Activated effector memory CD4-positive, alpha-beta T cell treated with anti-CD3 and anti-CD28 coated beads, Interleukin-2, amount 50 U/mL, for 16 hours (primary cell): ENCODE measurements around the gene KRT6A.

Experiments used
- DNase-seq: peaks from one replicate; pipeline ENCODE4 v3.0.0-alpha.2; 2020

Gene KRT6A

DNA sequence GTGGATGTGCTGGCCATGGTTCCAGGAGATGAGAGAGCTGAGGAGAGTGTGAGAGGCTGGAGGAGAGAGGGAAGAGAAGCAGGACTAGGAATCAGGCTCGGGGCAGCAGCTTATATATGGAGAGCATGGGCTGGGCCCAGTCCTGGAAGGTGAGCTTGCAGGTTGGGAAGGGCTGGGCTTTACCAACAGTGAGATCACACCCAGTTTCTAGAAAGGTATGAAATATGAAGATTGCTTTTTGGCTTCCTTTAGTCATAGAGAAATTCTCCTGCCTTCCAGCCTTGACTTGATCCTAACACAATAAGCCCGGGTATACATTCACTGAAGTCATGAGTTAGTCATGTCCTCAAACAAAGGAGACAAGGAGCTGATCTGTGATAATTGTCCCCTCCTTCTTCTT, at the start of gene KRT6A:
TSS of gene KRT6A (minus strand) at position 86 of the 400 bp plus-strand sequence. CDS start at position 17, 69 bp downstream.
- no peak for DNase-seq

DNA sequence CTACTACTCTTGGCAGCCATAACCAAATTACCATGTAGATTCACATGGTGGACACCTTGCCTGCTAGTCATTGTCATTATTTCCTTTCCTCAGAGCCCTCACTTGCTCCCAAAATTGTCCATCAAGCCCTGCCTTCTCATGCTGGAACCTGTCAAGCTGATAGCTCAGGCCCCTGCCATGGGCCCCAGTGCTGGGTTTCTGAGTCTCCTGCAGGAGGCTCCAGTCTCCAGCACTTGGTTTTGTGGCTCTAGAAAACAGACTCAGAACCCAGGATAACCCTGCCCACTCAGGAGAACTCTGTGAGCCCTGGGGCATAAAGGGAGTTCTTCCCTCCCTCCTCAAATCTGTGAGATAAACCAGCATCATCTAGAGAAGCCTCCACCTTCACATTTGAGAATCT, 49.1 kb upstream of the KRT6A start:
- no peak for DNase-seq

DNA sequence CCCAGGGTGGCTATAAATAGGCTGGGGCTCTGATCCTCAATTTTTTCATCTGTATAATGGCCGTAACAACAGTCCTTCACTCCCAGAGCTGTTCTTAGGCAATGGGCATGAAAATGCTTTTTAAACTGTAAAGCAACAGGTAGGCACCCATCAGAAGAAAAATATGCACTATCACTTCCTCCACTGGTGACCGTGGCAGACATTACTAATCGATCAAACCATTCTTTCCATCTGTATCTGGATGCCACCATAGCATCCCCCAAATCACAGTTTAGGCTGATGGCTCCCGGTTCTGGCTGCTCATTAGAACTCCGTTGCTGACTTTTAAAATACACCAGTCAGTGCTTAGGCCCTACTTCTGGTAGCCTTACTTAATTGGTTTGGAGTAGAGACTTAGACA, 48.7 kb upstream of the KRT6A start:
- no peak for DNase-seq

DNA sequence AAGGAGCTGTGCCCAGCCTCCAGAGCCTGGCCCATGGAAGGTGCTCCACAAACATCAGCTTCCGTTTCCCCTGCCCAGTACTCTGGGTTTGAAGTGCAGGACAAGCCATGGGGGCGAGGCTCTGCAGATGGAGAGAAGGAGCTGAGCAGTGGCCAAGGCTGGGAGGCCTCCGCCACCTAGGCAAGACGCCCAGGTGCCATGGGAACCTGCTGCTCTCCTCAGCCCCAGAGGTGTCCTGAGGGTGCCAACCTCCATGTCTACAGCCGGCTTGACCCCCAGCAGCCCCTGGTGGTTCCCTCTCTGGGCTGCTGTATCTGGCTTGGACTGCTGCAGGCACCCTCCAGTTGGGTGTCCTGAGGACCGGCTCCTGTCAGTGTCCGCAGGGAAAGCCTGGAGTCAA, 47.5 kb upstream of the KRT6A start:
- DNase-seq = no peak

DNA sequence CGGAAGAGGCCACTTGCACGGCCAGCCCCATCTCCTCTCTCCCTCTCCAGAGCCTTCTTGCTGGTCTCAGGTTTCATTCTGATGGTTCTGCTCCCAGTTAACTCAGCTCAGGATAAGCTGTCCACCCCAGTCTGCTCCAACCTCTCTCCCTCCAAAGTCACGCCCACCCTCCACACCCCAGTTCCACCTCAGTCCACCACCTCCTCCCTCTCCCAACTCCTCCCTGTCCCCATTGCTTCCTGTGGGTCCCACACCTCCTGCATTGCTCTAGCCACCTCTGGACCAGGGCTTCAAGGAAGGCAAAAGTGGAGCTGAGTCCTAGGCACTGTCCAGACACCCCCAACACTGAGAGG, 46.7 kb upstream of the KRT6A start:
- DNase-seq = no peak

DNA sequence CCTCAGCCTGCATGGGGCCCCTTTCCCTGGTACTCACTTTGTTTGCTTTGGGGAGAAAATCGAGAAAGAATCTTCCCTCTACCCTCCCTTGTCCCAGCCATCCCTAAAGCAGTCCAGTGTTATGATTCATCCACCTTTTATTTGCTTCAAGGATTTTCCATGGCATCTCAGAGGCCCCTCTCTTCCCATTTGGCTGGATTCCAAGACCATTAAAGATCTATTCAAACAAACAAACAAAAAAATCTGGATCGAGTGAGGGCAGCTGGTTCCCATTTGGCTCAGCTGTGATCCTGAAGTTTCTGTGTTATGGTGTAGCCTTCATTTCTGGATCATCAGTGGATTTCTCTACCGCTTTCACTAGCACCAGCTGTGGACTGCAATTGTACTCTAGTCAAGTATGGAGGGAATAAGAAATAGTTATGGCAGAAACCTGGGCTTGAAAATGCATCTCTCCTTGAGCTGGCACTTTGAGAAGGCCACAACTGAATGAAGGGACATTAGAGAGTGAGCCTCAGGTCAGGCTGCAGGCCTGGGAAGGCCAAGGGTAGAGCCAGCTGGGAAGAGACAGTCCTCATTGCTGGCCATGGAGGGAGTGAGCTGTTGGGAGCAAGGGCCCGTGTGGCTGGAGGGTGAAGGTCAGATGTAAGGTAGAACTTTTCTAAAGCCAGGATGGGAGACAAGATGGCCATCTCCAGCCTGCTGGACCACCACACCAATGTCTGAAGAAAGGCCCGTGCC, 46.2 kb upstream of the KRT6A start:
- no peak for DNase-seq

DNA sequence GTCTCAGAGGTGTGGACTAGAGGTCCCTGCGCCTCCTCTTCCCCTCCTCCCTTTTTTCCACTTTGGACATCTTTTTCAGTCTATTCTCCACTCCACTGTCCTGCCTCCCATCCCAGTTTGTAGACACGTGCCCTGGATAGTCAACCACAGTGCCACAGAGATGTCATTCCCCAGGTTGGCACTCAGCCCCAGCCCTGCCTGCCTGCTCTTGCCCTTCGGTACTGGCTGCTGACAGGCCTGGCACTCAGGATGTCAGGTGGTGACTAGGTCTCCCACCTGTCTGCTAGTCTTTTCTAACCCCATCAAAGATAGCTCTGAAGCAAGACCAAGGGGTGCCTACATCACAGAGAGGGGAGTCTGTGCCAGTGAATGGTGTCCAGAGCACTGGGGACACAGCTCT, 44.0 kb upstream of the KRT6A start:
- DNase-seq = no peak

DNA sequence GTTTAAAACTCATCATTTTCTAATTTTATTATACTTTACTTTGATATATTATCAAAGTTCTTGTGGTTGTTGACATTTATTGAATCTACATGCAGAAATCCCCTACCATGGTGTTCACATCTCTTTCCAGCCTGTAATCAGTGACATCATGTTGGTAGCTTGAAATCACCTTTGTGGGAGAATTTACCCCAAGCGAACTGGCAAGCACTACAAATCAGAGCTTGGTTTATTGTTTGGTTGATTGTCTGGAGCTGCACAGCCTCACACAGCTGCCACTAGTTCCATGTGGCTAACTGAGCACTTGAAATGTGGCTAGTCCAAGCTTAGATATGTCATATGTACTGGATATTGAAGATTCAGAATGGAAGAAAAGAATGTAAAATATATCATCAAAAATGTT, 42.5 kb upstream of the KRT6A start:
- DNase-seq = no peak

DNA sequence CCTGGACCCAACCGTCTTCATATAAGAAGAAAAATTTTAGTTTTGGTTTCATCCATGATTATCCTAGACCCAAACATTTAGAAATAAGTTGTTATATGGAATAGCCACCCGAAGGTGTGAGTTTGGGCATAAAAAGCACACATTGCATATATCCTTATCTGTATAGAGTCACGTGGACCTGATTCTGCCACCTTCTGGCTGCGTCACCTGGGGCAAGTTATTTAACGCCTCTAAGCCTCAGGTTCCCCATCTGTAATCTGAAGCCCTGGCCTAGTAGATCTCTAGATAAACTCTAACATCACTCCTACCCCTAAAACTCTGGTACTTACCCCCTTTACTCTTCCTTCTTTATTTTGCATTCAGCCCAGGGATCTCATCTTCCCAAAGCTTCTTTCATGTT, 41.4 kb upstream of the KRT6A start:
- DNase-seq = no peak

DNA sequence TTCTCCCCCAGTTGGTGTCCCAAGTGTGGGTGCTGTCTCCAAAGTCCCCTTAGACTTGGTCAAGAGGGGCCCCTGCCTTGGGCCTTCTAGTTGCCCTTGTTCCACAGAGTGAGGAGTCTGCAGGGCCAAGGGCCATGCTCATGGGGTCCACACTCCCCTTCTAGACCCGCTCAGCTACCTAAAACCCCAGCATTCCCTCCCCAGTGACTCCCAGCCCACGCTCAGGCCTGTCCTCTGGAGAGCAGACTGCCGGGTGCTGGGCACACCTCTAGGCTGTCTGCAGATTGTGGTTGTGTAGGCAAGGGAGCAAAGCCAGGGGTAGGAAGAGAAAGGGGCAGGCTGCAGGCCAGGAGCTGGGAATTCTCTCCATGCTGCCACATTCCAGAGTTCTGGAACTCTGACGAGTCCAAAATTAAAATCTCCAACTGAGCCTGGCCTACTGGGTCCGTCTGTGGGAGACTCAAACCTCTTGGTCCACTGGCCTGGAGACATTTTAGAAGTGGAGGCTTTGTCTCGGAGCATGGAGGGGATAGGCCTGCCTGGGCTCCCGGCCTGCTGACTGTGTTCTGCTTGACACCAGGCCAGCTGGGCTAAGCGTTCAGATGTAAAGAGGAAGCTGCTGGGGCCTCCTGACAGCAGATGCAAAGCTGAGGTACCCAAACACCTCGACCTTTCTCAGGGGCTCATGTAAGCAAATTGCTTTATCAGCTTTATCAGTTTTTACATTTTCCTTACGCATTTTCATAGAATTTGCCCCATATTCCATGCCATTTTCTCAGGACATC, 40.8 kb upstream of the KRT6A start:
- no peak for DNase-seq

DNA sequence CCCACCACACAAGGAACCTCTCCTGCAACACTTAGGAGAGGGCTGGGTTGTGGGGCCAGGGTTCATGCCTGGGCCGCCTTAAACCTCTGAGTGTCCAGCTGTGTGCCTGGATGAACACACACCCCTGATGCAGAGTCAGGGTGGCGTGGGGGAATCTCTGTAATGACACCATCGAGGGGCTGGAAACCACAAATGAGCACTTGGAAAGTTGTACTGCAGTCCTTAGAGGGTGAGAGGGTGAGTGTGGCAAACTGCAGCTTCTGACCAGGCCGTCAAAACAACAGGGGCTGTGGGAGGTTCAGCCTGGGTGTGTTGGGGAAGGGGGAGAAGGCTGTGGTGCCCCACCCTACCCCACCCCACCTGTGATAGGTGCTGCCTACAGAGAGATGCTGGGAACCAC, 39.6 kb upstream of the KRT6A start:
- no peak for DNase-seq

DNA sequence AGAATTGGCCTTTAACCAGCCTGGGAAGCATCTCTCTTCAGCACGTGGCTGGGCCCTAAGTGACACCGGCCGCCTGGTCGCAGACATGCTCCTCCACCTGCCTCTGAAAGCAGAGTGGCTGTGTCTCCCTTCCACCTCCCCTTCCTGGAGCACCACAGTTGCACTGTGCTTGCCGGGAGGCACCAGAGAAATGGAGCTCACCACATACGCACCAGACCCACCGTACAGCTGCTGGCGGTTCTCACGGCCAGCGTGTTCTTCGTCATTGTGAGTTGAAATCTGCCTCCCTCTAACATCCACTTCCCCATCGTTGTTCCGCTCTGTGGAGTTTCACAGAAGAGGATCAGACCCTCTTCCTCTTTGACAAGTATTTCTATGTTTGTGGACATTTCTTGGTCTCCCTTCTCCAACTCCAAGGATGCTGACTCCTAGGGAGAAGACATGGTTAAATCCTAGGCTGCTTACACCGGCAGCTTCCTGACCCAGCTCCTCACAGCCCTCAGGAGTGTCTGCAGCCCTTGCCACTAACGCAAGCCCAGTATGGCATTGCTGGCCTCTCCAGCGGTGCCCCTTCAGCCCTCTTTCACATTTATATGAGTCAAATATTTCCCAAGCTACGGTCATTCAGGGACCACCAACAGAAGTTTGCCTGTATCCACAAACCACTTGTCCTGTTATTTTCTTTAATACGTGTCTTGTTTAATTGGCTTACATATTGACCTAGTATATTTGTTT, 38.7 kb upstream of the KRT6A start:
- peak; percentile 30 for DNase-seq

DNA sequence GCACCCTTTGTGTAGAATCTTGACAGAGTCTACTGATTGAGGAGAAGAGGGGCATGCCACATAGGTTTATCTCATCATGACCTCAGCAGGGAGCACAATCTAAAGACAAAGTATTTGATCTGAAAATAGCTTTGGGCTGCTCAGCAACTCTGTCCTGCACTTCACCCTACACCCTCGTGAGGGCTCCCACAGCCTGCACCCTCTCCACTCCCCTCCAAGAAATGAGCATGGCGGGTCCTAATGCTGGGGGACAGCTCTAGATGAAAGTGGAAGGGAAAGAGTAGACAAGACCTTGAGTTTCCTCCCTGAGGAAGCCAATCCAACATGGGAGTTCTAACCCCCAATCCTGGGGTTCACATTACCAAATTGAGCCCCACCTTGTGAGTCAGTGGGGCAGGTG, 37.8 kb upstream of the KRT6A start:
- DNase-seq = peak; percentile 22

DNA sequence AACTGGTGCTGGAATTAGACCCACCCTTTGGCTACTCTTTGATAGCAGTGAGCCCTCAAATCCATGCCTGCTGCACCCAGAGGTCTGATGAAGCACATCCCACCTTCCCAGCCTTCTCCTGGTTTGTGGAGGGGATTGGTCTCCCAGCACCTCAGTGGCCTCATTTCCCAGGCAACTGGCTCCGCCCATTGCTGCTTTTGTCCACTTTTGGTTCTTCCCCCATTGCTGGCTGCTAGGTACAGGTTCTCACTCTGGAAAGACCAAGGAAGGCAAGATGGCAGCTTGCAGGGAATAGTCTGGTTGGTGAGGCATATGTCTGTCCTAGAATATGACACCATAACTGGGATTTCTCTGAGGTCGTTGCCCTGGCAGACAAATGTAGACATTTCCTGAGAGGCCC, 37.3 kb upstream of the KRT6A start:
- DNase-seq = peak; percentile 50

DNA sequence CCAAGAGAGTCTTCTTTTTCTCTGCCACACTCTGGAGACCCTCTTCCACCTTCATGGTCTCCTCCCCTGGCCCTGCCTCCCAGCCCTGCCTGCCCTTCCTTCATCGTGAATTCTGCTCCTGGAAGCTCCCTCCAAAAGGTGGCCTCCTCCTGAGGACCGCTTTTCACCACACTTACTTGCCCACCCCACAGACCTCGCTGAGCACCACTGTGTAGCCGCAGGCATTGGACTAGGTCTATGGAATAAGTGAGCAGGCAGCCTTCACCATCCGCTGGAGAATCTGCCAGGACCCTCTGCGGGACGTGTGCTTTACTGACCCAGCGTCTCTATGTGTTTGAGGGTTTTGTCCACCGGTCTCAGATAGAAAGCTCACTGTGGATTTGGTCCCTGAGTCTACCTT, 36.8 kb upstream of the KRT6A start:
- no peak for DNase-seq

DNA sequence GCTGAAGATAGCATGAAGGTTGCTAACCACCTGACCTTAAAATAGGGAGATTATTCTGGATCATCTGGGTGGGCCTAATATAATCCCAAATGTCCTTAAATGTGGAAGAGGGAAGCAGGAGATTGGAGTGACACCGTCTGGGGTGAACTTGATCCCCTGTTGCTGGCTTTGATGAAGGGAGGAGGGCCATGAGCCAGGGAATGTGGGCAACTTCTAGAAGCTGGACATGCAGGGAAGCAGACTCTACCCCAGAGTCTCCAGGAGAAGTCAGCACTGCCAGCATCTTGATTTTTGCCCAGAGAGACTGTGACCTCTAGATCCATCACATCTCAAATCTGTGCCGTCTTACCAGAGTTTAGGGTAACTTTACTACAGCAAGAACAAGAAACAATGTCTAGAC, 36.4 kb upstream of the KRT6A start:
- DNase-seq = no peak

DNA sequence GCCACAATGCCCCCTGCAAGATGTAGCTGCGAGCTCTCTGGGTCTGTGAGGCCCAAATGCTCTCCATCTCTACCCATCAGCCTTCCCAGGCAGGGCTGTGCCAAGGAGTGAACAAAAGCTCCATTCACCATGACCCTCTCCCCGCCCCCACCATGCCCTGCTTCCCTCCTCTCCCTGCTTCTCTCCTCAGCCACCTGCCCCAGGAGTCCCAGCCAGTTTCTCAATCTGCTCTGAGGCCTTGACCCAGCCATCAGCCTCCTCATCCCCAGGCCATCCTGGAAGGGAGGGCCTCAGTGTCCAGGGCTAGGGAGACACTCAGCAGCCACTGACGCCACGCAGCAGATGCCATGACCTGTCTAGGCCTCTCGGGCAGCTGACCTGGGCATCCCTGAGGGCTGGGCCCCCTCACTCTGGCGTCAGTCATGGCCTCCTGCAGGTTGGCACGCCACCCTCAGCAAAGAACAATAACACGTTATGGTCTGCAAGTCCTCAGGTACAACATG, 35.6 kb upstream of the KRT6A start:
- peak; percentile 42 for DNase-seq

DNA sequence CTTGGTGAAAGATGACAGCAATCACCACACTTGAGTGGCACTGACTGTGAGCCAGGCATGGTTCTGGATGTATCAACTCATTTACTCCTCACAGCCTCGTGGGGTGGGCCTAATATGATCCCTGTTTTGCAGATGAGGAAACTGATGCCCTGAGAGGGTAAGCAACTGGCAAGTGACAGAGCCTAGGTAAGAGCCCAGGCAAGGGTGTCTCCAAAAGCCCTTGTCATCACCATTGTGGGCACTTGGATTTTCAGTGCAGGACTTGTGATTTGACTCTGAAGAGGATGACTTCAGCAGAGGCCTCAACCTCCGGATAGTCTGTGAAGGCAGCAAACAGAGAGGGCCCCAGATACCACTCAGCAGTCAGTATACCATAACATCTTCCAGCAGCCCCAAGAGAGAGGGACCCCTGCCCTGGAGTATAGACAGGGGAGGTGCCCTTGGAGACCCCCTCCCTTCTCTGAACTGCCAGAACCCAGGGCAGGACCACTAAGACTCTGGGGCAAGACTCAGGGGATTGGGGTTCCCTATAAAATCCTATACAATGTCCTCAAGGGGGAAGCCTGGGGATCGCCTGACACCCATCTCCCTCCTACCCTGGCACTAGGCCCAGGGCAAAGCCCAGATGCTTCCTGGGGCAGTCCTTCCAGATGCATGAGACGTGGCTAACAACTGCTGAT, 34.2 kb upstream of the KRT6A start:
- DNase-seq = peak; percentile 19

DNA sequence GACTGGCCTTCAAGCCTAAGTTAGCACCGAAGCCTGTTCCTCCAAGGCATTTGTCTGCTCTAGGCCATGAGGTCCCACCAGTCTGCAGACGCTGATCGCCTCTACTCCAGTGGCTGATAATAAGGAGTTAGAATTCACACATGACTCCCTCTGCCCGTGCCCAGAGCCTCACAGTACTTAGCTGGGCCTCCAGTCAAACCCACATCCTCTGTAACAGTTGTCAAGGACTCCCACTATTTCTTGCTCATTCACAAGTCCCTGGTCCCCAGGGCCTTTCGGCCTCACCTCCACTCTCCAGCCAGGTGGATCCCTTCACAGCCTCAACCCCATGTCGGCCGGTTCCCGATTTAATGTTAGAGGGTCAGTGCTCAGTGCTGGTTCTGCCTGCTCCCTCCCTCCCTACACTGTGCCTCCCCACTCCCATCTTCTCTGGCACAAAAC, 33.5 kb upstream of the KRT6A start:
- DNase-seq = peak; percentile 57

DNA sequence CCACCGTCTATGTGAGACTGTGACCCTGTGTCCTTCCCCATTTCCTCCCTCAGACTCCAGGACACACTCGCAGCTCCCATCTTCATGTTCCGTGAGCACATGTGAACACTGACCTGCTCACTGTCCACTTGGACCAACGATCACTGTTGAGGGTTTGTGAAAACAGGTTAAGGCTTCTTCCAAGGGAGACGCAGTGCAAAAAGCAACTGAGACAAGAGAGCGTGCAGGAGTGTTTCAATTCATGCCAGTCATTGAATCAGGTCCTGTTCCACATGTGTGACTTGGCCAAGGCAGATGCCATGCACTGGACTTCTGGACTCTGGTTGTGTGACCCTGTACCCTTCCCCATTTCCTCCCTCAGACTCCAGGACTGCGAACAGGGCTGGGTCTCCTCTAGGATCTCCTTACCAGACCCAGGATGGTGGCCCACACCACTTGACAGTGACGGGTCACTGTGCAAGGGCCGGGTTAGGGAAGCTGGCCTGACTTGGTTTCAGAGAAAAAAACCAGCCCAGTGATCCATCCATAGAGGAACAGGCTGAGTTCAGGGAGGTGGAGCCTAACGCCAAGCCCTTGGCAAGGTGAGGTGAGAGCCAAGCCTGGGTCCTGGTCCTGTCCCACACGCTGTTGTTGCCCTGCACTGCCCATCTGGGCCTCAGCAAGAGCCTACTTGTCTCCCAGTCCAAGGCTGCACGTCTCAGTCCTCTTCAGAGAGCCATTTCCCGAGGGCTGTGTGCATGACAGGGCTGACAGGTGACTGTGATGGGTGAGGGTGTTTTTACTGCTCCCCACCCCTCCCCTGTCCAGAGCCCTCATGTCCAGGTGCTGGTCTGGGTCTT, 32.8 kb upstream of the KRT6A start:
- peak; percentile 53 for DNase-seq

DNA sequence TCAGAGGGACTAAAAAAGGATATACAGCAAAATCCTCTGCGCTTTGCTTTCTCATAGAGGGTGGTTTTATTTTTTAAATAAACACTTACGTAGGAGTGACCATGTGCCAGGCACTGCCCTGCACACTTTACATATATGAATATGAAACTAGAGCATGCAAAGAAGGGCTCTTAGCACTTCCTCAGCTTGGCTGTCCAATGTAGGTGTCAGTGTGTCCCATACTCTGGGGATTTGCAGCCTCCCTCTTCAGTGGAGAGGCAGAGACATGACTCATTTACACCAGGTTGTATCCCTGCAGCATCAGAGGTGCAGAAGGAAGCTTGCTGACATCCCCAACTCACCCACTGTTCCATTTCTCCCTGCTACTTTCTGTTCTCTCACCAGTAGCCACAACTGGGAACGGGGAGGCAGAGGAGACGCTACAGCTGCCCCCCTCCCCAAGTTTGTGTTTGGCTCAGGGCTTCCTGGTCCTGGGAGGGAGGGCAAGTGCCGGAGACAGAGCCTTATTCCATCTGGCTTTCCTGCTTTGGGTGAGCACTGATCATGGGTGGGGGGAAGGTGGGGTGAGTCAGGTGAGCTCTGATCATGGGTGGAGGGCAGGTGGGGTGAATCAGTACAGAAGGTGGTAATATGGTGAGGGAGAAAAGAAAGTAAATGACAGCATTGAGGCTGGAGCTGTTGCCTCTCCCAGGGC, 32.0 kb upstream of the KRT6A start:
- peak; percentile 49 for DNase-seq
